Measurements from ENCODE around the gene PRPSAP1. TPM values are rescaled to one million over a fixed set of nuclear protein-coding genes. Genes with fewer than 3 reads are reported as not detected.

The PRPSAP1 gene
- total RNA-seq, 1 experiment from 2014 or later = 42.6 TPM

DNA sequence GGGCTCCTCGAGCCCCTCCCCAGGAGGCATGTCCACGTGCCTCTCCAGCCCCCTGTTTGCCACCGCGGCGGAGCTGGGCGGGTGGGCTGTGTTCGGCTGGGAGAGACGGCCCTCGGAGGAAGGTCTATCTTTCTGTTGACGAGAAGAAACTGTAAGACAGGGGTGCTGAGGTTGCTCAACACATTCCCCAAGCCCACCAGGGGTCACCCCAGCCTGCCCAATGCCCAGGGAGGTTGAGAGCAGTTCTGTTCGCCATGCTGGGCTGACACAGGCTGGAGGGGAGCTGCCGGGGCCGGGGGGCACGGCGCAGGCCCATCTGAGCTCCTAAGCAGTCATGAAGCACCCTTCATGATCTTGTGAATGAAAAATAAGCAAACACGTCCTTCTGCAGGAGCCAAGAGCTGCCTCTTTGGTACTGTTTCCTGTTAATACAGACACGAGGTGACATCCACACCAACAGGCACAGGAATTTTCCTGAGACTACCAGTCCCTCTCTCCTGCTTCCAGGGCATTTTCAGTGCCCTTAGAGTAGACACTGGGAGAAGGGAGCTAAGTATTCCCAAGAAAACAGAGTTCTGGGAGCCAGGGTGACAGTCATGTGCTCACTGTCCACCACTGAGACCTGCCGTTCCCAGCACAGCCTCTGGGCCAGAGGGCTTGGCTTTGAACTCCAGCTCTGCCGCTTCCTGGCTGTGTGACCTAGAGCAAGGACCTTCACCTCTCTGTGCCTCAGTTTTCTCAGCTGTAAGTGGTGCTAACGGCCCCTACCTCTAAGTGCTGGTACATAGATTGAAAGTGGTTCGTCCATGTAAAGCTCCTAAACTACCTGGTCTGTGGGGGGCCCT is 79.4 kb downstream of the PRPSAP1 start:
- TF ChIP-seq, protein P1, sequence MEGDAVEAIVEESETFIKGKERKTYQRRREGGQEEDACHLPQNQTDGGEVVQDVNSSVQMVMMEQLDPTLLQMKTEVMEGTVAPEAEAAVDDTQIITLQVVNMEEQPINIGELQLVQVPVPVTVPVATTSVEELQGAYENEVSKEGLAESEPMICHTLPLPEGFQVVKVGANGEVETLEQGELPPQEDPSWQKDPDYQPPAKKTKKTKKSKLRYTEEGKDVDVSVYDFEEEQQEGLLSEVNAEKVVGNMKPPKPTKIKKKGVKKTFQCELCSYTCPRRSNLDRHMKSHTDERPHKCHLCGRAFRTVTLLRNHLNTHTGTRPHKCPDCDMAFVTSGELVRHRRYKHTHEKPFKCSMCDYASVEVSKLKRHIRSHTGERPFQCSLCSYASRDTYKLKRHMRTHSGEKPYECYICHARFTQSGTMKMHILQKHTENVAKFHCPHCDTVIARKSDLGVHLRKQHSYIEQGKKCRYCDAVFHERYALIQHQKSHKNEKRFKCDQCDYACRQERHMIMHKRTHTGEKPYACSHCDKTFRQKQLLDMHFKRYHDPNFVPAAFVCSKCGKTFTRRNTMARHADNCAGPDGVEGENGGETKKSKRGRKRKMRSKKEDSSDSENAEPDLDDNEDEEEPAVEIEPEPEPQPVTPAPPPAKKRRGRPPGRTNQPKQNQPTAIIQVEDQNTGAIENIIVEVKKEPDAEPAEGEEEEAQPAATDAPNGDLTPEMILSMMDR (IDR thresholded peaks at IDR 0.05; ENCODE audit: unreplicated experiment) = no peak
- no peak overlapping the region for H3K27ac Mint-ChIP-seq (ENCODE audit: unreplicated experiment)
- no peaks in the 10 kb centered on the region for H3K9me3 Mint-ChIP-seq (ENCODE audit: low read depth, unreplicated experiment)
- intact Hi-C loops (cut with micrococcal nuclease; ENCODE audit: unreplicated experiment) = no loop called here
- CTCF ChIA-PET = interaction anchor here (0.5 to 2.0 kb wide), 3 partner anchors 14 to 154 kb away, joined by 3 to 10 read pairs (median 3); no protein-coding TSS in a partner anchor
- BruUV-seq (replicated peaks) = no TSS peak
- H3K4me3 Mint-ChIP-seq (ENCODE audit: low read depth, unreplicated experiment) = no peak overlapping the region
- no peaks in the 10 kb centered on the region for H3K27me3 Mint-ChIP-seq (ENCODE audit: unreplicated experiment)
- no peak for DNase-seq
- H3K4me1 Mint-ChIP-seq (ENCODE audit: low read depth, unreplicated experiment) = peaks cover 8% of the 10 kb centered on the region
- H3K36me3 Mint-ChIP-seq (ENCODE audit: insufficient read depth, unreplicated experiment) = peaks cover 44% of the 10 kb centered on the region

DNA sequence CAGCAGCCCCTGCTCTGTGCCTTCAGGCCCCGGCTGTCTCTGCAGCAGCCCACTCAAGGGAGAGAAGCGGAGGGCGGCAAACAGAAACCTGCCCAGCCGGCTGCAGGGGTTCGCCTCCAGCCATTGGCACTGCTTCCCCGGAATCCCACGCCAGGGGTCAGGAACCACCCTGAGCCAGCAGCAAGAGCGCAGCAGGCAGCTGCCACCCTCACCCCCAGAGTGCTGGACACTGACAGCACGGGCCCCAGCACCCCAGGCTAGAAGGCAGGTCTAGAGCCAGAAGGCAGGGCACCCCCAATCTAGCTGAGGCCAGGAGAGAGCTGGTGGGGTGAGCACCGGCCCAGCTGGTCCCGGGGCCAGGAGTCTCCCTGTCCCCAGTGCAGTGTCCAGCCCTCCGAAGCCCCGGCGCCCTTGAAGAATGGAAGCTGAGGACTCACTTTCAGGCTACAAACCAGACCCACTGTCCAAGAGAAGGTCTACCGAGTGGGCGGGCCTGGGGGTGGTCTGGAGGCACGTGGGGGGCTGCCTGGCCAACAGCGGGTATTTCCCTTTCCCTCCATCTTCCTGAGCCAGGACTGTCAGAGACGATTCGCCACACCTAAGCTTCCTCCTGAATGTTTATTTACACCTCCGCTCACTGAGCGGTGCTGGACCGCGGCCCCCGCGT is 80.1 kb downstream of the PRPSAP1 start:
- DNase-seq = no peak
- intact Hi-C loops (cut with micrococcal nuclease; ENCODE audit: unreplicated experiment) = no loop called here
- peaks cover 50% of the 10 kb centered on the region for H3K36me3 Mint-ChIP-seq (ENCODE audit: insufficient read depth, unreplicated experiment)
- H3K4me1 Mint-ChIP-seq (ENCODE audit: low read depth, unreplicated experiment) = peaks cover 8% of the 10 kb centered on the region
- CTCF ChIA-PET = interaction anchor here (0.5 to 2.0 kb wide), 3 partner anchors 11 to 153 kb away, joined by 3 to 10 read pairs (median 3); no protein-coding TSS in a partner anchor
- TF ChIP-seq, protein P1 (IDR thresholded peaks at IDR 0.05; ENCODE audit: unreplicated experiment) = no peak
- no peak overlapping the region for H3K27ac Mint-ChIP-seq (ENCODE audit: unreplicated experiment)
- no peaks in the 10 kb centered on the region for H3K9me3 Mint-ChIP-seq (ENCODE audit: low read depth, unreplicated experiment)
- BruUV-seq (replicated peaks) = no TSS peak
- H3K27me3 Mint-ChIP-seq (ENCODE audit: unreplicated experiment) = no peaks in the 10 kb centered on the region
- H3K4me3 Mint-ChIP-seq (ENCODE audit: low read depth, unreplicated experiment) = no peak overlapping the region

DNA sequence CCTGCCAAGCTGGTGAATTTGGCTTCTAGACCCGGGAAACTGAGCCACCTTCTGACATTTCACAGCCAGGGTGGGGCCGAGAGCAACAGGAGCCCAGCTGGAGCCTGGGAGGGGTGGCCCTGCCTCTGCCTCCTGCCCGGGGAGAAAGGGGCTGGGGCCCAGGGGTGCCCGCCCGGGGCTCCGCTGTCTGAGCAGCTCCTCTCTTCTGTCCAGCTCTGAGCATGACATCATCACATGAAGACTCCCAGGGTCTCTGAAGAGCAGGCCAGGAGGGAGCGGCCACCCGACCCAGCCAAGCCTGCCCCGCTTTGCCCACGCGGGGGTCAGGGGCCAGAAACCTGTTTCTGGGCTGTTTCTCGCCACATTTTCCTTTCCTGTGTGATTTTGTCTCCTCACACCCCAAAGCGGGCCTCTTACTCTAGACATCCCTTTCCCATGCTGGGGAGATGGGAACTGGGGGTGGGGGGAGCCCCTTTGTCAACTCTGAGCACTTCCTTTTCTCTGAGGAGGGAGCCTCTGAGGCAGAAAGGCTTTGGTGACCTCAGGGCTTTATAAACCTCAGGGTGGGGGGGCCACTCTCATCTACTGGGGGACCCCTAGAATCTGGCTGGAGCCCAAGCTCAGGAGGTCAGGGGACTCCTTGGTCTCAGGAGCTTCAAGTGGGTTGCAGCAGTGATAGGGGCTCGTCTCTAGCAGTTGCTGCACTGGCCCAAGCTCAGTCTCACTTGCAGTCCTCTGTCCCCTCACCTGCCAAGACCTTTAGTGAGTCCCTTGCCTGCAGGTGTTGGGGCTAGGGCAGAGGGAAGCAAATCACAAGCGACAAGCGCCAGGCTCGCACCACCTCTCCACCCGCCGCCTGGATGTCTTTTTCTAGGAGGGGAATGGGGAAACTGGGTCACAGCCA is 80.9 kb downstream of the PRPSAP1 start:
- no peak for DNase-seq
- no TSS peak for BruUV-seq (replicated peaks)
- Mint-ChIP-seq H3K36me3 (ENCODE audit: insufficient read depth, unreplicated experiment) (peaks cover 58% of the 10 kb centered on the region), H3K27ac (ENCODE audit: unreplicated experiment) (no peak overlapping the region), H3K4me3 (ENCODE audit: low read depth, unreplicated experiment) (no peak overlapping the region), H3K4me1 (ENCODE audit: low read depth, unreplicated experiment) (peaks cover 11% of the 10 kb centered on the region), H3K27me3 (ENCODE audit: unreplicated experiment) (no peaks in the 10 kb centered on the region), H3K9me3 (ENCODE audit: low read depth, unreplicated experiment) (no peaks in the 10 kb centered on the region)
- intact Hi-C loops (cut with micrococcal nuclease; ENCODE audit: unreplicated experiment) = no loop called here
- TF ChIP-seq, protein P1 (IDR thresholded peaks at IDR 0.05; ENCODE audit: unreplicated experiment) = no peak
- CTCF ChIA-PET = interaction anchor here (0.7 to 2.0 kb wide), 2 partner anchors 14 to 152 kb away, joined by 3 to 10 read pairs; no protein-coding TSS in a partner anchor
